A549 treated with CORT108297 at 1 μM for 4 hours (cell line): ENCODE data around the gene PA2G4. TPM values are rescaled to one million over a fixed set of nuclear protein-coding genes. Genes with fewer than 3 reads are reported as not detected.

Source experiments
- total RNA-seq: library from RNA; stranded (reverse); fragments of 200-300 nt; extraction: Qiagen RNA extraction; gene quantifications from 5 replicates; pipeline ENCODE4 v1.2.3, GENCODE V29; 2022

PA2G4 gene
- 281 to 362 TPM (median 303 TPM) in 5 replicates for total RNA-seq

DNA sequence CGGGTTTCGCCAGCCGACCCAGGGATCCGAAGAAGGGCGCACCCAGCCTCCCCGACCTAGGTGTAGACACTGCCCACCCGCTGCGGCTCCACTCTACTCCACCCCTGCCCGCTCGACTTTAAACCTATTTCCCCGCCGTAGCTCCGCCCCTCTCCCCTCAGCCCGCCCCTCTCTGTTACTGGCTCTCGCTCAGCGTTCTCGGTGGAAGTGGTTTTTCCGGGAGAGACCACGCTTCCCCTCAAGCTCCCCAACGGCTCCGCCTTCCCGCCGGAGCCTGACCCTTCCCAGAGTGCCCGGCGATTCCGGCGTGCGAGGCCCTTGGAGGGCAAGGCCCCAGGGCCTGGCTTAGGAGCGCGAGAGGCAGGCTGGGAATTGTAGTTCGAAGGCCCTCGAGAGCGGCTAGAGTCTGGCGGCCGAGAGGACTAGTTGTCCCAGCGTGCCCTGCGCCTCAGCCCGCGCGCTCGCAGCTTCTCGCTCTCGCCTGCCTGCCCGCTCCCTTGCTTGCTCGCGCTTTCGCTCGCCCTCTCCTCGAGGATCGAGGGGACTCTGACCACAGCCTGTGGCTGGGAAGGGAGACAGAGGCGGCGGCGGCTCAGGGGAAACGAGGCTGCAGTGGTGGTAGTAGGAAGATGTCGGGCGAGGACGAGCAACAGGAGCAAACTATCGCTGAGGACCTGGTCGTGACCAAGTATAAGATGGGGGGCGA lies at the start of gene PA2G4:
Gene PA2G4 (plus strand): TSS at position 451 of the 706 bp plus-strand sequence. CDS start 179 bp downstream, at position 630.

DNA sequence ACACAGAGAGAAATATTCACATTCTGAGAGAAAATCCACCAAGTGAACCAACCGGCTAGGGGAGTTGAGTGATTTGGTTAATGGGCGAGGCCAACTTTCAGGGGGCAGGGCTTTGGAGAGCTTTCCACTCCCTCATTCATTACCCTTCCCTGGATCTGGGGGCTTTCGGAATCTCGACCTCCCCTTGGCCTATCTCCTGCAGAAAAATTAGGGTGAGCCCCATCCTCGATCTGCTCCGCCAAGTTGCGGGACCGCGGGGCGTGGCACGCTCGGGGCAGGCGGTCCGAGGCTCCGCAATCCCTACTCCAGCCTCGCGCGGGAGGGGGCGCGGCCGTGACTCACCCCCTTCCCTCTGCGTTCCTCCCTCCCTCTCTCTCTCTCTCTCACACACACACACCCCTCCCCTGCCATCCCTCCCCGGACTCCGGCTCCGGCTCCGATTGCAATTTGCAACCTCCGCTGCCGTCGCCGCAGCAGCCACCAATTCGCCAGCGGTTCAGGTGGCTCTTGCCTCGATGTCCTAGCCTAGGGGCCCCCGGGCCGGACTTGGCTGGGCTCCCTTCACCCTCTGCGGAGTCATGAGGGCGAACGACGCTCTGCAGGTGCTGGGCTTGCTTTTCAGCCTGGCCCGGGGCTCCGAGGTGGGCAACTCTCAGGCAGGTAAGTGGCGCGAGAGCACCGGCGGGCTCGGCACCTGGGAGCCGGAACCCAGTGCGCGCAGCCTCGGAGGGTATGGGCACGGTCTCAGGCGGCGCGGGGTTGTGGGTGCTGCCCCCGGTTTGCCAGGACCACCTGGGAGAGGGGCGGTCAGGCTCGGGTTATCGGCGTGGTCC lies 24.4 kb upstream of the PA2G4 start, which contains the start of gene ERBB3:
Gene ERBB3 (plus strand): TSS at position 443 of the 833 bp plus-strand sequence. CDS start 136 bp downstream, at position 579.

DNA sequence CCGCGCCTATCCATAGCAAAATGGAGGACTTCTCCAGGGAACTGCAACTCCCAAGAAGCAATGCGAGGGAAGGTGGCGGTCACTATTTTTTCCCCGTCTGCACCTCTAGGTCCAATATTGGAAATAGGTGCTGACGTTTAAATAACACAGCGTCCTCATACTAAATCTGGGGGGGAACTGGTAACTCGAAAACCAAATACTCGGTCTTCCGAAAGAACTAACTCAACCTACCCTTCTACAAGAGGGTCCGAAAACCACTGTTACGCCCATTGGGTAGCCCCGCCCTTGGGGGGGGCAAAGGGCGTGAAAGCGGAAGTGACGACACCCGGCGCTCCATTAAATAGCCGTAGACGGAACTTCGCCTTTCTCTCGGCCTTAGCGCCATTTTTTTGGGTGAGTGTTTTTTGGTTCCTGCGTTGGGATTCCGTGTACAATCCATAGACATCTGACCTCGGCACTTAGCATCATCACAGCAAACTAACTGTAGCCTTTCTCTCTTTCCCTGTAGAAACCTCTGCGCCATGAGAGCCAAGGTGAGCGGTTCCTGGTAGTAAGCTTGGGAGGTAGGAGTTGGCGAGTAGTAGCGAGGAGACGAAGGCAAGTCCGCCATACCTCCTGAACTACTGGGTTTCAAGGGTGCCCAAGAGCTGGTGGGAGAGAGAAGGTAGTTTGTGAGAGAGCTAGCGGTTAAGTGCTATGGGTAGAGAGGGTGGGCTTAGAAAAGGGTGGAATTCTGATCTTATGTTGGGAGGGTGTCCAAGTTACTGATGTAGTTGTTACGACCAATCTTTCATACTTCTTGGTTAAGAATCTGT lies 12.1 kb downstream of the PA2G4 start, which contains the start of gene RPL41:
Gene RPL41 (plus strand): TSS at position 367 of the 815 bp plus-strand sequence.

DNA sequence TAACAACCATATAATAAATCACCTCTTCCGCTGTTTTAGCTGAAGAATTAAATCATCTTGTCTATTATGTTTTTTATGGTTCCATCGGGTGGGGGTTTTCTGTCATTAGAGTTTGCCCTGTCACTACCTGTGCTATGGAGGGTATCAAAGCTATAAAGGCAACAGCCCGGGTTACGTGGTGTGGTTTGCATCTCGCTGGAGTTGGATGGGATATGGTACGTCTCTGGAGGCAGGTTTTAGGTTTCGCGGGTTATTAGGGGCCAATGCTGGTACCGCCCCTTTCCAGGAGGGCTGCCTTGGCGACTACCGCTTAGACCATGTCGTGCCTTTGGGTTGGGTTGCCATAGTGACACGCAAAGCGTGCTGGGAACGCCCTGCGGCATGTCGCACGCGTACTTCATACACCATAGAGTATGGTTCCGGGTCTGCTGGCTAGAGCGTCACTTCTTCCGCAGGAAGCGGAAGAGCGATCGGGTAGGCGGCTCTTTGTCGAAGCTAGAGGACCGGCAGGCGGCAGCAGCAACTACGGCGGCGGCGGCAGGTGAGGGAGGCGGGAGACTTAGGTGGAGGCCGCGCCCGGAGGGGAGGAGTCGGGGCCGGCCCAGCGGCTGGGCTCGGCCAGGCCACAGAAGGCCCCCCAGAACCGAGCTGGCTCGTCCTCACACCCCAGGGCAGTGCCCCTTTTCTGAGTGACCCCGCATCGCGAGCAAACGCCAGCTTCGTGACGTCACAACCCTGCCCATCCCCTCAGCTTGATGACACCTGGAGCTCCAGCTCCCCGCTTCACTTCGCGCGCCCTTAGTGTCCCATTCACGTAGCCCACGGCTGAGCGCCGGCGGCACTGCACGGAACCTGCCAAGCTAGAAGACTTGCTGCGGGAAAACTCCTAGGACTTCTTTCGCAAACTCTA lies 13.7 kb downstream of the PA2G4 start, which contains the start of gene ZC3H10:
Gene ZC3H10 (plus strand): TSS at position 489 of the 910 bp plus-strand sequence. CDS start 2,297 bp downstream, outside the sequence.

DNA sequence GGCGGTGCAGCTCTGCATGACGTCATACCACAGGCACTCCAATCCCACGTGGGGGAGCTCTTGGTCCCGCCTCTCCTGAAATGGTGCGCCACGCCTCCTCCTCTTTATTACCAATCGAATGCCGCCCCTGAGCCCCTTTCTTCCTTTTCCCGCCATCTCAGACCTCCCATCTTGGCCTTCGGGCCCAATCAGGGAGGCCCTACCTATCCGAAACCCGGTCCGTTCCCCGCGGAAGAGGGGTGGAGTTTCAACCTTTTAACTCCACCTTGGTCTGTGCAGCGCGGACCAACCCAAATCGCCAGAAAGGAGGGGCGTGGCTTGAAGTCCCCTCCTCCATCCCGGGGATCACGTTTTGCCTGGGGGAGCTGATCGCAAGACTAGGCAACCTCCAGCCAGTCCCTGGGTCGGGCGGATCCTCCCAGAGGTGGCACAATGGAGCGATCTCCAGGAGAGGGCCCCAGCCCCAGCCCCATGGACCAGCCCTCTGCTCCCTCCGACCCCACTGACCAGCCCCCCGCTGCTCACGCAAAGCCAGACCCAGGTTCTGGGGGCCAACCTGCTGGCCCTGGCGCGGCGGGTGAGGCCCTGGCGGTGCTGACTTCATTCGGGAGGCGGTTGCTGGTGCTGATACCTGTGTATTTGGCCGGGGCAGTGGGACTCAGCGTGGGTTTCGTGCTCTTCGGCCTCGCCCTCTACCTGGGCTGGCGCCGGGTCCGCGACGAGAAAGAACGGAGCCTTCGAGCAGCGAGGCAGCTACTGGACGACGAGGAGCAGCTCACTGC lies 23.7 kb downstream of the PA2G4 start, which contains the start of gene ESYT1:
Gene ESYT1 (plus strand): TSS at position 380 of the 782 bp plus-strand sequence. CDS start 53 bp downstream, at position 433.

DNA sequence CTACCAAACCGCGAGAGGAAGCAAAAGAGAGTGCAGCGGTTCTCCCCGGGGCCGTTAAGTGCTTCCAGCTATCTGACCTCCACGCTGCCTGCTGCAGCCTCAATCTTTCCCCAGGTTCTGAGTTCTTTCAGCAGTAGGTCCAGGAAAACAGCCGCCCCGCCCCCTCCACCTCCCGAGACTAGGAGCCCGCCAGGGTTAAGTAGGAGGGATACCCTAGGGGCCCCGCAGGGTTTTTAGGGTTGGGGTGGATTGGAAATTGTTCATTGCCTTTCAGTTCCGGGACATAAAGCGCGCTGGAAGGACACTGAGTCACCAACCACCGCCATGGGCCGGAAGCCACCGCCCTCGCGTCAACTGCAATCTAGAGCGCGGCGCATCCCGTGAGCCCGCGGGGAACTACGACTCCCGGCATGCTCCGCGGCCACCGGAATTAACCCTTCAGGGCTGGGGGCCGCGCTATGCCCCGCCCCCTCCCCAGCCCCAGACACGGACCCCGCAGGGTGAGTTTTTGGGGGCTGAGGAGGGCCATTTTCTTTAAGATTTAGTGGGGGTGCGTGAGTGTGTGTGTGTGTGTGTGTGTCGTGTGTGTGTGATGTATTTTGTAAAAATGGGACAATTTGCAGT lies 47.9 kb downstream of the PA2G4 start, which contains the start of gene MYL6B:
Gene MYL6B (plus strand): TSS at position 456 of the 624 bp plus-strand sequence. CDS start 1,332 bp downstream, outside the sequence.

DNA sequence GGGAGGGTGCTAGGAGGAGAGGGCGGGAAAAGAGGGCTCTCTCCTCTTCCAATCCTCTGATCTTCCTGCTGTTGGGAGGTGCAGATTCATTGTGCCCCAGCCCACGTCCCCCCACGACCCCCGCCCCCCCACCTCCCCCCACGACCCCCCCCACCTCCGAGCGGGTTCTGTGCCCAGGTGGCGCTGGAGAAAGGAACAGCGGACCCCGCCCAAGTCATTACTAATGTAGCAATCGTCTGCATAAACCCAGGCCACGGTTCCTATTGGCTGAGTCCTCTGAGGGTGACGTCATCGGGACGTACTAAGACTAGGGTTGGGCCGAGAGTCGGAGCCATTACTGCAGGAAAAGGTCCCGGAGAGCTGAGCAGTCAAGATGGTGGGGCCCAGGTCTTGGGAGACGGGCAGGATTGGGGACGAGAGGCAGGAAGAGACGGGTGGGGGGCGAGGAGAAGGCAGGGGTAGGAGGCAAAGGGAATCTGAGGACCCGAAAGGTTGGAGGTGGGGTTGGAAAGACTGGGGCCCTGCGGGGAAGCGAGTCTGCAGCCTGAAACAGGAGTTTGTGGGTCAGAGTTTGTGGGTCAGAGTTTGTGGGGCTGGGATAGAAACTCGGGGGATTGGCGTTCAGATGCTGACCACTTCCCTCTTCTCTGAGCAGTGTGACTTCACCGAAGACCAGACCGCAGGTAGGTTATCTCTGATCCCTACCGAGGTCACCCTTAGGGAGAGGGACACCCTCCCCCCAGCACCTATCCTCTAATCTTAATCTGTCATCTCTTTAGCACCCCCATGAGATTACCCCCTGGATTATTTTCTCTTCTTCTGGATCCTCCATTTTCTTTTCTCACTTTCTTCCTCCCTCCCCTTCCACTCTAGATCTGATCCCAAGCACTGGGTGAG lies 53.9 kb downstream of the PA2G4 start, which contains the start of gene MYL6:
Gene MYL6 (plus strand): TSS at position 331 of the 897 bp plus-strand sequence. CDS start 43 bp downstream, at position 374.

Other genes starting within 250 kb of the PA2G4 start
- gene PYM1, start 176.7 kb upstream of the PA2G4 start, total RNA-seq, result 37.2 to 39.7 TPM (median 38.6 TPM) in 5 replicates
- gene DGKA, start 173.4 kb upstream of the PA2G4 start, total RNA-seq, result 14.3 to 21.8 TPM (median 17.7 TPM) in 5 replicates
- gene PMEL, start 138.5 kb upstream of the PA2G4 start, total RNA-seq, result 0.77 to 1.0 TPM (median 0.89 TPM) in 5 replicates
- 46.4 to 60.7 TPM (median 57.7 TPM) in 5 replicates for gene CDK2, start 137.7 kb upstream of the PA2G4 start, total RNA-seq
- 27.1 to 36.8 TPM (median 34.3 TPM) in 5 replicates for gene RAB5B, start 130.5 kb upstream of the PA2G4 start, total RNA-seq
- 7.9 to 10.5 TPM (median 9.1 TPM) in 5 replicates for gene SUOX, start 107.3 kb upstream of the PA2G4 start, total RNA-seq
- gene IKZF4, start 83.5 kb upstream of the PA2G4 start, total RNA-seq, result 1.9 to 3.6 TPM (median 2.2 TPM) in 5 replicates
- 654 to 868 TPM (median 725 TPM) in 5 replicates for gene RPS26, start 62.6 kb upstream of the PA2G4 start, total RNA-seq
- gene ERBB3, start 24.4 kb upstream of the PA2G4 start, total RNA-seq, result 1.0 to 1.8 TPM (median 1.6 TPM) in 5 replicates
- 4,645 to 5,946 TPM (median 5,878 TPM) in 5 replicates for gene RPL41, start 12.1 kb downstream of the PA2G4 start, total RNA-seq
- 2.2 to 3.5 TPM (median 3.0 TPM) in 5 replicates for gene ZC3H10, start 13.7 kb downstream of the PA2G4 start, total RNA-seq
- gene ESYT1, start 23.7 kb downstream of the PA2G4 start, total RNA-seq, result 61.9 to 73.2 TPM (median 68.2 TPM) in 5 replicates
- gene MYL6B, start 48.0 kb downstream of the PA2G4 start, total RNA-seq, result 70.7 to 88.4 TPM (median 84.6 TPM) in 5 replicates
- 2,099 to 2,877 TPM (median 2,163 TPM) in 5 replicates for gene MYL6, start 53.8 kb downstream of the PA2G4 start, total RNA-seq
- gene SMARCC2, start 84.9 kb downstream of the PA2G4 start, total RNA-seq, result 29.0 to 40.5 TPM (median 39.1 TPM) in 5 replicates
- 19.2 to 26.8 TPM (median 25.5 TPM) in 5 replicates for gene RNF41, start 117.4 kb downstream of the PA2G4 start, total RNA-seq
- 55.2 to 63.7 TPM (median 60.3 TPM) in 5 replicates for gene NABP2, start 119.8 kb downstream of the PA2G4 start, total RNA-seq
- gene SLC39A5, start 125.5 kb downstream of the PA2G4 start, total RNA-seq, result 0.09 TPM in 2 of 5 replicates, not detected in the others
- gene ANKRD52, start 153.8 kb downstream of the PA2G4 start, total RNA-seq, result 36.1 to 51.0 TPM (median 50.0 TPM) in 5 replicates
- gene COQ10A, start 162.4 kb downstream of the PA2G4 start, total RNA-seq, result 16.9 to 19.6 TPM (median 18.6 TPM) in 5 replicates
- 143 to 171 TPM (median 150 TPM) in 5 replicates for gene CS, start 195.8 kb downstream of the PA2G4 start, total RNA-seq
- 120 to 150 TPM (median 144 TPM) in 5 replicates for gene CNPY2, start 211.4 kb downstream of the PA2G4 start, total RNA-seq
- gene PAN2, start 229.4 kb downstream of the PA2G4 start, total RNA-seq, result 16.2 to 19.1 TPM (median 17.9 TPM) in 5 replicates
- 0.35 to 1.0 TPM (median 0.57 TPM) in 5 replicates for gene IL23A, start 234.3 kb downstream of the PA2G4 start, total RNA-seq